Stimulated activated CD8-positive, alpha-beta memory T cell treated with anti-CD3 and anti-CD28 coated beads, Interleukin-2, amount 100 ng/mL, for 48 hours (primary cell): ENCODE results near the gene CPEB4.

Experiments
- DNase-seq, 2 donors: peaks; one replicate each; pipeline ENCODE4 v3.0.0-alpha.2; 2020; ENCODE audit warnings: low read depth in 2 of 2

CPEB4 gene

DNA sequence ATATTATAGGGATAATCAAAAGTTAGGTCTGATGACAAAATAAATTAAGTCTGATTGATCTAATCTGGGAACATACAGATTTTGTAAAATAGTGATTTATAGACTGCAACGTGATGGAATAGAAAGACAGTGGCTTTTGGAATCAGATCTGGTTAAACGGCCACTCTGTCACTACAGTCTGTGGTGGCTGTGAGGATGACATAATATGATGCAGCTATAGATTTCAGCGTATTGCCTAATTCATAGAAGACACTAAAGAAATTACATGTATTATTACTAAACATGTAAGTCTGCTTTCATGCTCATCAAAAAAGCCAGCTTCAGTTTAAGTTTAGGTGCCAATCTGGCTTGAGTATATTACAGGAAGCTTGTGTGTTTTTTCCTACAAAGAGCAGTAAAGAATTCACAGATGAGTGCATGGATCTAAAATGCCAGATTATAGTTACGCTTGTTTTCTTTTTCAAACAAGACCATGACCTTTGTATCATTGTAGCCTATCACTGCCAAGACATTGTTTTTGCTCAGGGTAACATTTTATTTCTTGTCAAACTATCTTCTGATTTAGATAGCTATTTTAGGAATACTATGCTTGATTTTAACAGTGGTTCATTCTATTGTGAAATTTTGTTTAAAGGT is 25.7 kb downstream of the CPEB4 start:
- no peak for DNase-seq

DNA sequence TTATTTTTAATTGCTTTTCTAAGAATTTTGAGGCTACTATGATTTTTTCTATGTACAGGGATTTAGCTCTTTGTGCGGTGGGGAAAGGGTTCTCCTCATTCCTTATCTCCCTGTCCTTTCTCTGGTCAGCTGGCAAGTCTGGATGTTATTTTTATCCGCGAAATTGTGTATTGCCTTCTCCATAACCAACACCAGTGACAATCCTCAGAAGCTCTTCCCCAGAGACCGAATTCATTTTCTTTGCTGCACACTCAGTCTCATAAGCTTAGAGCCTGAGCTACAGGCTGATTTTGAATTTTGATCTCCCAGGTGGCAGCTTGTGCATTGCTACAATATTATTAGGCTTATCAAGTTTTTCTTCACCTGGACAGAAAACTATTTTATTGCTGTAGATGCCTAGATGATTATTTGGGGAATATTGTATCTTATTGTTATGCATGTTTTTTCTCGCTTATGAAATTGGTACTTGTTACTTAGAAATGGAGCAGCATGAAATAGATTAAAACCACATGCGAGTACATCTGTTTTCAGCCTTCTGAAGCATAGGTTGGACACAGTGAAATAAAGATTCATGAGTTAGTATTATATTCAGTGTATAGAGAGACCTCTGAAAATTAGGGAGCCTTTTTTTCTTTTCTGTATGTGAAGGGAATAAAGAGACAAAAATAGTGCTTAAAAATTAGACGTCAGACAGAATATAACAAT is 27.3 kb downstream of the CPEB4 start:
- DNase-seq = no peak

DNA sequence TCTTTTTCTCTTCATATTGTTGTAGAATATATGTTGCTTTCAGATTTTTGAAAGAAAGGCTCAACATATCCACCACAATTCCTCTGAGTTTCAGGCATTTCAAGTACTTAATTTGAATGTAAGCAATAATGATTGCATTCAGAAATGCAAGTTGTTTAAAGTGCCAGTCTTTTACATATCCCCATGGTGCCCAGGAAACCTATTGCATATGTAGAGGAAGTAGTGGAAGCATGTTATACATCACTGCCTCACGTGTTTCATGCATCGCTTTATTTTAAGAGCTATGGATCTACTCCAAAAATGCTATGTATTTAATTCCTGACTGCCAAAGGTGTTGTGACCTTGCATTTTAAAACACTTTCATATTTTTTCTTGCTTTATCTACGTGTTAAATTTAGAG is 28.1 kb downstream of the CPEB4 start:
- DNase-seq = no peak

DNA sequence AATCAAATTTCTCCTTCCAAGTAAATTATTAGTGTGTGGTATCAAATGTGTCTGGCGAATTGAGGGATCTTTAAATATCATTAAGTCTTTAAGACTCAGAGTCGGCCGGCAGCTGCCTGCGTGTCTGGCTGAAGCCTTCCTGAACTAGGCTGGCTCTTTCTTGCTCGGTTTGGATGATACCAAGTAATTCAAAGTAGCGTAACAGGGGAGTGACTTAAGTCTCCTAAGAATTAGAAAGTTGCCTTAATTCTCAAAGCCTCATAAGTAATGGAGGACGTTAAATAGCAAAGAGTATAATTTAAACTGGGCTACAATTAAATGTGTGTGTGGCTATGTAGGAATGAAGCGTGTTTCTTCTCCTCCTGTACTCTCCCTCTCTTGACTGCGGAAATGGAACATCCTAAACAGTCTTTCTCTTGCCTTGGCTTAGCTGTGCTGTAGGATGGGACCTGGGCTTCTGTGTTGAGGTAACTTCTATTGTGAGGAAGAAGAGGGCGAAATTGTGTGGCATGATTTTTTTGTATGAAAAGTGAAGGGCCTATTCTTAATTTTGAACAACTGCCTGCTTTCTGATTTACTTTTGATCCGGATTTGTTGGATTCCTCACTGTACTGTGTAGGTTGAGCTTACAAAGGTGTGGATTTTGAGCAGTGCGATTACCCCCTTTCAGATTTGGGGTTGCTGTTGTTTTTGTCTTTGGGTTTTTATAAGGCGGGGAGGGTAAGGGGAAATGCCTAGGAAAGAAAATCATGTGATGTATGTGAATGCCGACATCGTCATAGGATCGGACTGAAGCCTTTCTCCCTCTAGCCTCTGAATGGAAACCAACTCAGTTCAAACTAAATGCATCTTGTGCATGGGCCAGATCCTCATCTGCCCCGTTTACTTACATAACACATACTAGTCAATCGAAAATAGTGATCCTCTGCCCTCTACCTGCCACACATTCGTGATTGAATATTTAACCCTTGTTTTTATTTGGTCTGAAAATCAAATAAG is 29.9 kb downstream of the CPEB4 start:
- no peak for DNase-seq

DNA sequence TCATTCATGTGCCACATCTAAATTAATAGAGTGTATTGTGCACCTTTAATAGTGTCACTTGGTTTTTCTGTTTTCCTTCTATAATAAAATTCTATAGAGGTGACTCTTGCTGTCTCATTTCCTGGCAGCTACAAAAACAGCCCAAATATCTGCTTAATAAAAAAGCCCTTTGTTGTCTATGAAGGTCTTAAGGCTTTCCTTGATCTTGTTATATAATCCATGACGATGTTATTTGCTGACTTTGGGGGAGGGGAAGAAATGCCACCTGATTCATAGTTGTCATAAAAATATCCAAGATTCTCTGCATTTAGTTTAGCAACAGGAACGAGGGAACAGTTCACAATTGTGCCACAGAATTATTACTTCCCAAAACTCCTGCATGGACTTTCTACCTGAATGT is 31.3 kb downstream of the CPEB4 start:
- DNase-seq = no peak

DNA sequence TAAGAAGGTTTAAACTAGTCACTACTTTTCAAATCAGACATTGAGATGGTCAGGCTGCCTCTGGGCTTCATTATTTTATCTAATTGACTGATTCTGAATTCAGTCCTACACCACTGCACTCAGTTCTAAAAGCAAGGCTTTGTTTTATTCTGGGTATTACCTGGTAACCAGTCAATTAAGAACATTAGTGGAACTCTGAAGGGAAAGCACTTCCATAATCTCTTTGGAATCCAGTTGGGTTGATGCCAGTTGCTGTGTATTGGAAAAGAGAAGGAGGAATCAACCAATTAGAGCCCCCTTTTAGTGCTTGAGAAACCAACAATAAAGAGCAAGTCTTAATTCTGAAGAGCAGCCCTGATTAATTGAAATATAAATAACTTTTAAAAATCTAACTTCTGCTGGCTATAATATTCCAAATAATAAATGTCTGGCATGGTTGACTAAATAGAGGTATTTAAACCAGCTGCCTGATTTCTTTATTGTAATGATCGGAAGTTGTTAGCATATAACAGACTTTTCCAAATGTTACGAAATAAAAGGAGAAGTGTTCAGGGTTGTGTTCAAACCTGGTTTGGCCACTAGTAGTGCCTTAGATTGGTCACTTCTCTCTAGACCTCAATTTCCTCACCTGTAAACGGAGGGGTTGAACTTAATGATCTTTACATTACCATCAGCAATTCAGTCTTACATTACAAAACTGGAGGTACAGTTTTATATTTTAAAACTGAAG is 32.0 kb downstream of the CPEB4 start:
- no peak for DNase-seq

DNA sequence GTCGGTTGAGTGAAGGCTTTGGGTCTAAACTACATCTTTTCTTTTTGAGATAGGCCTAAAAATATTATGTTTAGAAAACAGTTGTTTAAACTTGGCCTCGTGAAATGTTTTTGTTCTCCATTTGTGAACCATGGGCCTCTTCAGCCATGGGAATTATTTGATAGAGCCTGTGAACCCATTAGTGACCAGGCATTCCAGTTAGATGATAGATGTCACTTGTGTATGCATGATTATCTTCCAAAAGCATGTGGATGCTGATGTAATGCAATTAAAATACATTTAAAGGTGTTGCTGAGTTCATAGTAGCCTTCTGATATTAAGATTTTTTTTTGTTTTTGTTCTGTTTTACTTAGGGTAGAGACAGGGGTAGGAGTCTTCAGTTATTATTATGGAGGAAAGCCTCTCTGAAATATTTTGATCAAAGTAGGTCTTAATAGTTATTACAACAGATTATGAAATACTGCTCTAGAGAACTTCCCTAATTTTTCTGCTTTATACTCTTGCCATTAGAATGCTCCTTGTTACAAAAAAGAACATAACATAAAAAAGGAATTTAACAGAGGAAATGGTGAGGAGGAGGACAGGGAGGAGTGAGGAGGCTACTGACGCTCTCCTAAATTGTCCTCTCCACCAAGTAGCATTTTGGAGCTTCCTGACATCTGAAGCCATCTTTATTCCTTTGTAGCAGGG is 32.9 kb downstream of the CPEB4 start:
- no peak for DNase-seq

DNA sequence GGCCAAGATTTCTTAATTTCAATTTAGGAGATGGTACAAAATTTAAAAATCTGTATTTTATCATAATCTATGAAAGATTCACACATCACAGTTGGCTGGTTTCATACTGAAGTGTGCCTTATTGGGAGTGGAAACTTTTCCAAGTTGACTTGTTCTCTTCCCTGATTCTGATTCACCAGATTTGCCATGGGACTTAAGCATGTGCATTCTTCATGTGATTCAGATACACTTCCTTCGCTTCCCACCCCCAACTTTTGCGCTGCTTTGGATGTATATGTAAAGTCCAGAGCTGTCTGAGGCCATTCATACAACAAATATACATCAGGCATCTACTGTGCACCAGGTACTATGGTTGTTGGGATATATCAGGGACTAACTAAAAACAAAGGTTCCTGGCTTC is 34.4 kb downstream of the CPEB4 start:
- no peak for DNase-seq

DNA sequence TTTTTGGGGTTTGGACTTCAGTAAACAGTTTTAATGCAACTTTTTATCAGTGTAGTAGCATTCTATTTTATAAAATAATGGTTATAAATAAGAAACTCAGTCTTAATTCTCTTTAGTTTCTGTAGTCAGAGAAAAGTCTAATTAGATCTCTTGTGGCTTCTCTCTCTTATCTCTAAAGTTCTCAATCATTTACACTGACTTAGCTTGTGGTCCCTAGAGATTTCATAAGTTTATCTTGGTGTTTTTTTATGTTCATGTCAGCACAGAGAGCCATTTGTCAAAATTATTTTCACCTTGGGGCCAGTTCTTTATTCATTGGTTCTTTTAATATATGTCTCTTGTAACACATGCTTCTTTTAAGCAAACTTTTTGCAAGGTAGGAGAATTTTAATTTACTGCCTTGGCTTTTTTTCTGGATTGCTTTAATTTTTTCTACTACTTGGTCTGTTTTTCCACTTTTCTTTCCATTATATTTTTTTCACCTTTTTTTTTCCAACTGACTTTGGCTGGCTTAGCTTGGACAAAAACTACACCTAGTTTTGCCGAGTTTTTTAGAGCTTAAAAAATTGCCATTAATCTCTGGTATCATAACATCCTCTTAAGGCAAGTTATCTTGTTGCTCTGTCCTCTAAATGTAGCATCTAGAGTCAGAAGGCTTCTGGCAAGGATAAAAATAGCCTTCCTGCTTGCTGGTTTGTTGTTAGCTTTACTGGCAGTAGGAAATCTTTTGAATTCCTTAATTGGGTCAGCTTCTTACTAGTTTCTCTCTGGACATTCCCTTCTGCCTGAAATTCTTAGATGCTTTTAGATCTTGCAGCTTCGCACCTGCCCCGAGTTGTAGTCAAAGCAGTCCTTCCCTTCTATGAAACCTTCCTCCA is 35.3 kb downstream of the CPEB4 start:
- DNase-seq = no peak

DNA sequence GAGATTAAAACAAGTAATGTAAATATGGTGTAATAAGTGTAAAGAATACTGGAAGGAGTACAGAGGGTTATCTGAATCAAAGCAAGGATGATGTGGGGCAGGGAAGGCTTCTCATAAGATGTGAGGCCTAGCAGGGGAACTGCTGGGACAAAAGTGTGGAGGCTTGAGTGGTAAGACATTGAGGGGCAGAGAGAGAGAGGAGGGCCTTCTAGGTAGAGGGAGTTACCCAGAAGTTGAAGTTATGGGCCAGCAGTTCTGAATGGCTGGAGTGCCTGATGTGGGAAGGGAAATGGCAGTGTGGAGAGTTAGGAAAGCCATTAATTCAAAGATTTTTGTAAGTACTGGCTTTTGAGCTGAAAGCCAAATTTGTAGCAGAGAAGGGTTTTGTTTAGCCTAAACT is 36.8 kb downstream of the CPEB4 start:
- no peak for DNase-seq

DNA sequence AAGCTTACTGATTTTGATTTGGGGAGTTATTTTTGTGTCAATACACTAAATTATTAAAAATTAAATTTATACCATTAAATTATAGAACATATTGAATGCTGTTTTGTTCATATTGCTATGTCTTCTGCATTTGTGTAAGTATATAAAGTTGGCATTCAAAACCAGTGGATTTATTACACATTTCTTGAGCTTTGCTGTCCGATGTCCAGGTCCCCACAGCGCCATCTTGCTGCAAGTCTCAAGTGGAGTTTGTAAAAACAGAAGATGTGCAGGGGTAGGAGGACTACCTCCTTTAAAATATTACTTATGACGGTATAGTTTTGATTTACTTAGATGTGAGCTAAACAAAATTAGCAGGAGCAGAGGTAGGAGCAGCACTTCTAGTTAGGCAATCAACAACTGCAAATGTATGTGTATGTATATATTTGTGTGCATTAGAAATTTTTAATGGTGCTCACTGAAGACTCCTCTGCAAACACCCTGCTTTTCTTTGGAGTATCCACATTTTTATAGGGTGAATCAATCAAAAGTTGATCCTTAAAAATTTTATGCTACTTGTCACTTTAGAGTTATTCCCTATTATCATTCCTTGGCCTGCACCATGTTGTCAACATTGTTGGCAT is 37.4 kb downstream of the CPEB4 start:
- DNase-seq = no peak

DNA sequence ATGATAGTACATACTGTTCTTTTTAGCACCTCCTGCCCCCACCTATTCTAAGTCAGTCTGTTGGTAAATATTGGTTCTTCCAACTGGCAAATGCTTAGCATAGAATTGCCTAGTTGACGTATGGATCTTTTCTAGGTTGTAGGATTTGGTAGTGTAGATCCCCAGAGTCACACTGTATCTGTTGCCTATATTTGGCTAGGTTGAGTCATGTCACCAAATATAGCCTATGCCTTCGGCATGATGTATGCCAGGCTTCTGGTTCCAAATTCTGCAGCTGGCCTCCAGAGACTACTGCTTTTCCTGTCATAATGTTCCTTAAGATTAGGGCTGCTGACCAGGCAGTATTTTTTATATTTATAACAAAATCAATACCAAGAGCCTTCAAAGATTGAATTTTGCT is 38.2 kb downstream of the CPEB4 start:
- no peak for DNase-seq

DNA sequence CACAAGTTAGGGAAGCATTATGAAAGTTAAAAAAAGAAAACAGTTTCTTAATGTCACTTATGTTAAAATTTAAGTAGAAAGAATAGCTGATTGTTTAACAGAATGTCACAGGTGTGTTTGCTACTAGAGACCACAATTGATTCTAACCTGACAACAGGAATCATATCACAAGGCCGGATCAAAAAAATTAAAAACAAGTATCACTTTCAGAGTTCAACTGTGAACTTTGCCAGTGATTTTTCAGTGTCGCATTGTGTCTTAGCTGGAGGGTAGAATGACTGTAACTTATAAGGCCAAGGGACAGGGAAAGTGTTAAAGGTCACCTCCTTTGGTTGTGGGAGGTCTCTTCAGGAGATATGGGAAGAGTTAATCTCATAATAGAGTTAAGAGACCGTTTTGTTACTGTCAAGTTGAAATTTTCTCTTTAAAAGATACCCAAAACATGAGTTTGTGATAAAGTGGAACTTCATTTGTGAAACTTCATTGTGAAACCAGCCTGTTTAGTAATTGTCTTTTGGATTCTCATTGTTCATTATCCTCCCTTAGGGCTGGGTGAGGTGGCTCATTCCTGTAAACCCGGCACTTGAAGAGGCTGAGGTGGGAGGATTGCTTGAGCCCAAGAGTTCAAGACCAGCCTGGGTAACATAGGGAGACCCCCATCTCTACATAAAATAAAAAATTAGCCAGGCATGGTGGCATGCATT is 40.9 kb downstream of the CPEB4 start:
- no peak for DNase-seq

DNA sequence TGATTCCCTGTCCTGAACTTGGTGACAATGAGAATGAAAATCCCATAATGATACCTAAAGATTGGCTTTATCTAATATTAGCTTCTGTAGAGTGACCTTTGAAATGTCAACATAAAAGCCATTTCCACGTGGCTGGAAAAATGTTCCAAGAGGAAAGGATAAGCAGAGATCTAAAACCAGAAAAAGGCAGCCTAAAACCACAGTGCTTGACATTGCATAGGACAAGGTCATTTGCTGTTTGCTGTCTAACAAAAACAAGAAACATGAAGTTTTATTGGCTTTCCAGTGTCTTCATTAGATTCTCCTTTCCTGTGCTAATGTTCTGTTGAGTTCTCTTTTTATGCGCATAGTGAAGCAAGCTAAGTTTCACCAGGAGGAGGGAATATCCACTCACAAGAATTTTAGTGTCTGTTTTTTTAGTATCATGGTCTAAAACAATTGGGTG is 44.6 kb downstream of the CPEB4 start:
- no peak for DNase-seq

DNA sequence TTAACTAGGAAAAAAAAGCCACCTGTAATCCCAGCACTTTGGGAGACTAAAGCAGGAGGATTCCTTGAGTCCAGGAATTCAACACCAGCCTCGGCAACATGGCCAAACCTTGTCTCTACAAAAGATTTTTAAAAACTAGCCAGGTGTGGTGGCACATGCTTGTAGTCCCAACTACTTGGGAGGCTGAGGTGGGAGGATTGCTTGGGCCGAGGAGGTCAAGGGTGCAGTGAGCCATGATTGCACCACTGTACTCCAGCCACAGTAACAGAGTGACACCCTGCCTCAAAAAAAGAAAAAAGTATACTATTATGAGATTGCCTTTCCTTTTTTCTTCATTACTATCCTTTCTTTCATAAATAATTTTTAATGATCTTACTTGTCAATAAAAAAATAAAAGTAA is 45.8 kb downstream of the CPEB4 start:
- DNase-seq = no peak

DNA sequence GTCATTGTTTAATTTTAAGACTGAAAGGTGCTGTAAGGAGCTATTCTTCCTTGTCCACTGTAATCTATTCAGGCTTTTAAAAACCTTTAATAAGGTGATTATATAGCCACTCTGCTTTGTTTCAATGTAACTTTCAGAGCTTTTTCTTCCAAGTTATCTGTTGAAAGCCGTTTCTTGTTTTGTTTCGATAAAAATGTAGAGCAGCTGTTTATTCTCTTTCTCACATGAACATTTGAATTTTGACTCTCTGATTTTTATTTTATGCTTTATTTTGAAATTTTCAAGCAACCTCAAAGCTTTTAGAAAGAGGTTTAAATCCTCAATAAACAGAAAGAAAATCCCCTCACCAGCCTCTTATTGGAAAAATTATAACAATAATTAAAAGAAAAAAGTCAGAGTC is 47.2 kb downstream of the CPEB4 start:
- DNase-seq = no peak

DNA sequence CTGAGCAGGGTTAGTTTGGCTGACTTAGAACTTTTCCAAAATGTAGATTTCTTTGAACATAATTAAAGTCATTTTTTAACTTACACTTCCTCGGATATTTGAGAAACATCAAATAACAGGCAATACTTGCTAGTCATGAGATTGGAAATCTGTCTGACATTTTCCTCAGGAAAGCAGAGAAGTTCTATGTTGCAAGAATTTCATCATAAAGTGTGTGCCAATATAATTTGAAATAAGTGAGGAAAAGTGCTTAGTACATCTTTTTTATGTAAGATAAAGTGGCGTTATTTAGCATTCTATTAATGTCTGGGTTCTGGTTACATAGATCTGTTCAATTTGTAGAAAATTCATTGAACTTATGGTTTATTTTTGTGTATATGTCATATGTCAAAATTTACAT is 52.1 kb downstream of the CPEB4 start:
- DNase-seq = no peak

DNA sequence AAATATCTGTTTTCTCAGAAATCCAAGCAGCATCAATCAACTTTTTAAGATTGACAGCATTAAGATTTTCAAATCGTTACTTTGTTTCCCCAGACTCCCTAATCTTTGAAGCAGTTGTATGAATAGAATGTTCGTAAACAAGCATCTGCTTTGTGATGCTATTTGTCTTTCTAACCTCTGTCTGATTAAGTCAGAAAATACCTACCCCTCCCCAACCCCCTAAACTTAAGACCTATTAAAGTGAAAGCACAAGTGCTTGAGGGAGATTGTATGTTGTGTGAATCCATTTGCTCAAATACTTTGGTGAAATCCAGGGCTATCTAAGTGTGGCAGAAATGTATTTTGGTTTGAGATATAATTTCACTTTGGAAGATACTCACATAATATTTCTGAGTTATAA is 53.0 kb downstream of the CPEB4 start:
- DNase-seq = no peak

DNA sequence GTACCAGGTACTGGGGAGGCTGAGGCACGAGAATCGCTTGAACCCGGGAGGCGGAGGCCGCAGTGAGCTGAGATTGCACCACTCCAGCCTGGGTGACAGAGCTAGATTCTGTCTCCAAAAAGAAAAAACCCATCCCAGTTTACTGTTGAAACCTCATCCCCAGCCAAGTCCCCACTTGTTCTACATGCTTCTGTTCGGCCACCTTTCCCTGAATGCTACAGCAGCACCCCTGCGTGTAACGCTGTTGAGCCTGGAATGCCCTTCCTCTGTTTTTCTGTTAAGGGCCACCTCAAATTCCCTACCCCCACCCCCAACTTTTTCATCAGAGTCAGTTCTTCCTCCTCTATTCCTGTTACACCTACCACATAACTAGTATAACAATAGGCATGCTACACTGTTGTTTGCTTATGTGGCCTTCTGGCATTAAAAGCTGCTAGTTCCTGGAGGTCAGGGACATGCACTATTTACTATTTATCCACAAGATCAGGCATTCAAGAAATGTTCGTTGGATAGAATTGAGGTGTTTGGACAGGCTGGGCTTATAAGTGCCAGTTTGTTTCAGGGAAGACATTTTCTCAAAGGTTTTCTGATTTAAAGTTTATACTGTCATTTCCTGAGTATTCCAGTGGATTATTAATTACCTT is 53.7 kb downstream of the CPEB4 start:
- DNase-seq = no peak
